Daoy (cell line): ENCODE measurements around the gene PRR12. TPM values are rescaled to one million over a fixed set of nuclear protein-coding genes. Genes with fewer than 3 reads are reported as not detected.

Experiments used
- DNase-seq: peaks from one replicate; pipeline ENCODE4 v3.0.0-alpha.2; 2015; ENCODE audit warnings: low read depth
- total RNA-seq: library from RNA; depleted of rRNA; stranded (reverse); fragments of >200 nt; shearing (Covaris generic); gene quantifications from 2 replicates; pipeline ENCODE4 v1.2.3, GENCODE V29; 2014

The PRR12 gene
- total RNA-seq, 1 experiment from 2014 or later: 2.5 TPM

DNA sequence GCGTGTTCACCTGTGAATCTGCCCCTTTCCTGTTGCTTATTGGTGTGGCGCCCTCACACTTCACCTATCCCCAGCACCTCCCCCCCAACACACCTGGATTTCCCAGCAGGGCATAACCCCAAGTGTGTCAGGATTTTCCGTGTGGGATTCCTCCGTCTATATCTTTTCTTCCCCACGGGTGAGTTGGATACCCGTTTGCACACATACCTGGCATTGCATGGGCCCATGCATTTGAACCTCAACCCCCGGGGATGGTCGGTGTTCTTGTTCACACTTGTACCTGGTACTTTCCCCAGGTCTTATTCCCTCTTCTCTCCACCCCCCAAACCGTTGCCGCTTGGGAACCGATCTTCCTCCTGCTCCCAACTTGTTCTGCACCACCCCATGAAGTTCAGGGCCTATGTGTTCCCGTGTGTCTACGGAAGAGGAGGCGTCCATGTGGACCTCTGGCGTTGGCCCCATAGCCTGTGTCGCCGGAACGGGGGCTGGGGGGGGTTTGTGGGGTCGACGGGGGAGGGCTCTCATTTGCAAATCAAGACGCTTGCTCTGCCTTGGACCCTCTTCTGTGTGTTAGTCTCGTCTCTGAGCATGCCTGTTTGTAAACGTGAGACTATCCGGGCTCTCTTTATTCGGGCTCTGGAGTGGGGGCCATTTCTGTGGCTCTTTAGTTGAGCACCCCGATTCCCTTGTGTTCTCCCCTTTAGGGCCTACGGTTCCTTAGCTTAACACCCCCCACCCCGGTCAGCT, 1.7 kb downstream of the PRR12 start:
- DNase-seq: no peak

DNA sequence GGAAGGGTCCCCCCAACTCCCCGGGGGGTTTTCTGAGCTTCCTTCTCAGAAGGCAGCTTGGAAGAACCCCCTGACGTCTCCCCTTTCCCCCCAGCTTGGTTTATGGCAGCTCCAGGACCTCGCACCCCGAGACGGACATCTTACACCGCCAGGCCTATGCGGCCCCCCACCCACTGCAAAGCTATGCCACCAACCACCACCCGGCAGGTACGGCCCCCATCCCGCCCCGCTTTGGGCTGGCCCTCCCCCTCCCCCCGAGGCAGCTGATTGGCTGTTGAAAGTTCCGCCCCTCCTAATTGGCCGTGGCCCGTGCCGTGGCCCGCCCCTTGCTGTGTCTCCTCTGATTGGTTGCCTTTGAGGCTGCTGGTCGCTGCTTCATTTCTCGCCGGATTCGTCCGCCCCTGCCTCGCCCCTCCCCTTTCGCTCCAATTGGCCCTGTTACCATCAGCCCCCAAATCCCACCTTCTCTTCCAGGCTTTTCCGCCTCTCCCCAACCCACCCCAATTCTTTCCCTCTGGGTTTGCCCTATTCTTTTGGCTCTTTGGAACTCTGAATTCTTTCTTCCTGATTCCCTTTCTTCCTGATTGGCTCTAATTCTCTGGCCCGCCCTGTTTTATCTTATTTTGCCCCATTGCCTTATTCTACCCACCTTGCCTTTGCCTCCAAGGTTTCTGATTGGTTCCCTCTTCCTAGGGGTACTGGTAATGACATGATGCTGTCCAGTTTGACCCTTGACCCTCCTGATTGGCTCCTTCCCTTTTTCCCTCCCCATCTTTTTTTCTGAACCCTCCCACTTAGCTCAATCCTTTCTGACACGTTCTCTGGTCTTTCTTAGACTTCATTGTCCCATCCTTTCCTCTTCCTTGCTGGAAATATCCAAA, 2.5 kb downstream of the PRR12 start:
- DNase-seq: peak; percentile 54

DNA sequence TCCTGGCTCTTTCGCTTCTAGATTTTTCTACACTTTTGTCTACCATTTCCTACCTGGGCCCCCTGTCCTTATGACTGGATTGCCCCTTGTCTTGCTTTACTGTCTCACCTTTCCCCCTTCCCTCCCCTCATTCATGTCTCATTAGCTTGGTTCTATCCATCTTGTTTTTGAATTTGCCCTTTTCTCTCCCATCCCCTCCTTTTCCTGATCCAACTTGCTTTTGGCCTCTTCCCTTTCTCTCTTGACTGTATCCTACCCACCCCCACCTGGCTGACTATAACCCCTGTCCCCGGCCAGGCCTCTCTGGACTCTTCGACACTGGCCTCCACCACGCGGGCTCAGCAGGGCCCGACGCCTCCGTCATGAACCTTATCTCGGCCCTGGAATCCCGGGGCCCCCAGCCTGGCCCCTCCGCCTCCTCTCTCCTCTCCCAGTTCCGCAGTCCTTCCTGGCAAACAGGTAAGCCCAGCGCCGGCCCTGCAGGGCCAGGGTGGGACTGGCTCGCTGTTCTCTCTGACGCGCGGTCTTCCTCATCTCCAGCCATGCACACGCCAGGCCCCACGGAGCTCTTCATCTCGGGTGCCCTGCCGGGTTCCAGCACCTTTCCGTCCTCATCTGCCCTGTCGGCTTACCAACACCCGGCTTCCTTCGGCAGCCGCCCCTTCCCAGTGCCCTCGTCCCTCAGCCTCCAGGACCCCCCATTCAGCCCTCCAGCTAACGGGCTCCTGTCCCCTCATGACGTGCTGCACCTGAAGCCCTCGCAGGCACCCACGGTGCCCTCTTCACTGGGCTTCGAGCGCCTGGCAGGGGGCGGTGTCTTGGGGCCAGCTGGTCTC, 3.4 kb downstream of the PRR12 start:
- no peak for DNase-seq

DNA sequence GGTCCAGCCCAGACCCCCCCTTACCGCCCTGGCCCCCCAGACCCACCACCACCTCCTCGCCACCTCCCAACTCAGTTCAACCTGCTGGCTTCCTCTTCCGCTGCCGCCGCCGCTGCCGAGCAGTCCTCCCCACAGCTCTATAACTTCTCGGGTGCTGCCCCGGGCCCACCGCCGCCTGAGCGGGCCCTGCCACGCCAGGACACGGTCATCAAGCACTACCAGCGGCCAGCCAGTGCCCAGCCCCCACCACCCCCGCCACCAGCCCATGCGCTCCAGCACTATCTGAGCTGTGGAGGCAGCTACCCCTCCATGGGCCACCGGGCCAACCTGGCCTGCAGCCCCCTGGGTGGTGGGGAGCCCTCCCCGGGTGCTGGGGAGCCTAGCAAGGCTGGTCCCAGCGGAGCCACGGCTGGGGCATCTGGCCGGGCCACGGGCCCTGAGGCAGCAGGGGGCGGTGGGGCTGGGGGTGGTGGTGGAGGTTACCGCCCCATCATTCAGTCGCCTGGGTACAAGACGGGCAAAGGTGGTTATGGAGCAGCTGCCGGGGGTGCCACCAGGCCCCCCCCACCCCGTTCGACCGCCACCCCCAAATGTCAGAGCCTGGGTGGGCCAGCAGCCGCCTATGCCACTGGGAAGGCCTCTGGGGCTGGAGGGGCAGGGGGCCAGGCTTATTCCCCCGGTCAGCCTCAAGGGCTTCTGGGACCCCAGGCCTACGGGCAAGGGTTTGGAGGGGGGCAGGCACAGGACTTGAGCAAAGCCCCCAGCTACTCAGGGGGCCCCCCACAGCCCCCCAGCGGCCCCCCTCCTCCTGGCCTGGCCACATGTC, 4.2 kb downstream of the PRR12 start:
- no peak for DNase-seq

DNA sequence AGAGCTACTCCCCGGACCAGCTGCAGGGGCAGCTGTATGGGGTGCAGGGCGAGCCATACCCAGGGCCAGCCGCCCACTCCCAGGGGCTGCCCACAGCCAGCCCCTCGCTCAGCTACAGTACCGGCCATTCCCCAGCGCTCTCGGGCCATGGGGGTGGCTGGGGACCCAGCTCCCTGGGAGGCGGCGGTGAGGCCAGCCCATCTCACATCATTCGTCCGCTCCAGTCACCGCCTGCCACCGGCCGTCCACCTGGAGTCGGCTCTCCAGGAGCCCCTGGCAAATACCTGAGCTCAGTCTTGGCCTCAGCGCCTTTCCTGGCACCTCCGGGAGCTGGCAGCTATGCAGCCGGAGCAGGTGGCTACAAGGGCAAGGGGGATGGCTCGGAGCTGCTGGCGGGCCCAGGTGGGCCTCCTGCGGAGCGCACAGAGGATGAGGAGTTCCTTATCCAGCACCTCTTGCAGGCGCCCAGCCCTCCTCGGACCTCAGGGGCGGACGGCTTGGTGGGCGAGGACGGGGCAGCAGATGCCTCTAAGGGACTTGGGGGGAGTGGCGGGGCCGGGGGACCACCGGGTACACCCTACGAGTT, 4.9 kb downstream of the PRR12 start:
- DNase-seq: no peak

DNA sequence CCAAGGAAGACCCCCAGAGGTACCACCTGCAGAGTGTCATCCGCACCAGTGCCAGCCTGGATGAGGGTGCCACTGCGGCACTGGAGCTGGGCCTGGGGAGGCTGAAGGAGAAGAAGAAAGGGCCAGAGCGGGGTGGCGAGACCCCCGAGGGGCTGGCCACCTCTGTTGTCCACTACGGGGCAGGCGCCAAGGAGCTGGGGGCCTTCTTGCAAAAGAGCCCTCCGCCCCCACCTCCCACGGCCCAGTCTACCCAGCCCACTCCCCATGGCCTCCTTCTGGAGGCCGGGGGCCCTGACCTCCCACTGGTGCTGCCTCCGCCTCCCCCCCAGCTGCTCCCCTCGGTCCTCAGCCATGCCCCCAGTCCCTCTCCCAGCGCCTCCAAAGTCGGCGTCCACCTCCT, 5.4 kb downstream of the PRR12 start:
- DNase-seq: no peak

DNA sequence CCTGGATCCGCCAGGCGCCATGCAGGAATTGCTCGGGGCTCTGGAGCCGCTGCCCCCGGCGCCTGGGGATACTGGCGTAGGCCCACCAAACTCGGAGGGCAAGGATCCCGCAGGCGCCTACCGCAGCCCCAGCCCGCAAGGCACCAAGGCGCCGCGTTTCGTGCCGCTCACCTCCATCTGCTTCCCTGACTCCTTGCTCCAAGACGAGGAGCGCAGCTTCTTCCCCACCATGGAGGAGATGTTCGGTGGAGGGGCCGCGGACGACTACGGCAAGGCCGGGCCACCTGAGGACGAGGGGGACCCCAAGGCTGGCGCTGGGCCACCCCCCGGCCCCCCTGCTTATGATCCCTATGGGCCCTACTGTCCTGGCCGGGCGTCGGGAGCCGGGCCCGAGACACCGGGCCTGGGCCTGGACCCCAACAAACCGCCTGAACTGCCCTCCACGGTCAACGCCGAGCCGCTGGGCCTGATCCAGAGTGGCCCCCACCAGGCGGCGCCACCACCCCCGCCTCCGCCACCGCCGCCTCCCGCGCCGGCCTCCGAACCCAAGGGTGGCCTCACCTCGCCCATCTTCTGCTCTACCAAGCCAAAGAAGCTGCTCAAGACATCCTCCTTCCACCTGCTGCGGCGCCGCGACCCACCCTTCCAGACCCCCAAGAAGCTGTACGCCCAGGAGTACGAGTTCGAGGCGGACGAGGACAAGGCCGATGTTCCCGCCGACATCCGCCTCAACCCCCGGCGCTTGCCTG, 6.1 kb downstream of the PRR12 start:
- no peak for DNase-seq

DNA sequence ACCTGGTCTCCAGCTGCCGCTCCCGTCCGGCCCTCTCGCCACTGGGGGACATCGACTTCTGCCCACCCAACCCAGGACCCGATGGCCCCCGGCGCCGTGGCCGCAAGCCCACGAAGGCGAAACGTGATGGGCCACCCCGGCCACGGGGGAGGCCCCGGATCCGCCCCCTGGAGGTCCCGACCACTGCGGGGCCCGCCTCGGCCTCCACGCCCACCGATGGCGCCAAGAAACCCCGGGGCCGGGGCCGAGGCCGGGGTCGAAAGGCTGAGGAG, 6.7 kb downstream of the PRR12 start:
- DNase-seq: no peak

DNA sequence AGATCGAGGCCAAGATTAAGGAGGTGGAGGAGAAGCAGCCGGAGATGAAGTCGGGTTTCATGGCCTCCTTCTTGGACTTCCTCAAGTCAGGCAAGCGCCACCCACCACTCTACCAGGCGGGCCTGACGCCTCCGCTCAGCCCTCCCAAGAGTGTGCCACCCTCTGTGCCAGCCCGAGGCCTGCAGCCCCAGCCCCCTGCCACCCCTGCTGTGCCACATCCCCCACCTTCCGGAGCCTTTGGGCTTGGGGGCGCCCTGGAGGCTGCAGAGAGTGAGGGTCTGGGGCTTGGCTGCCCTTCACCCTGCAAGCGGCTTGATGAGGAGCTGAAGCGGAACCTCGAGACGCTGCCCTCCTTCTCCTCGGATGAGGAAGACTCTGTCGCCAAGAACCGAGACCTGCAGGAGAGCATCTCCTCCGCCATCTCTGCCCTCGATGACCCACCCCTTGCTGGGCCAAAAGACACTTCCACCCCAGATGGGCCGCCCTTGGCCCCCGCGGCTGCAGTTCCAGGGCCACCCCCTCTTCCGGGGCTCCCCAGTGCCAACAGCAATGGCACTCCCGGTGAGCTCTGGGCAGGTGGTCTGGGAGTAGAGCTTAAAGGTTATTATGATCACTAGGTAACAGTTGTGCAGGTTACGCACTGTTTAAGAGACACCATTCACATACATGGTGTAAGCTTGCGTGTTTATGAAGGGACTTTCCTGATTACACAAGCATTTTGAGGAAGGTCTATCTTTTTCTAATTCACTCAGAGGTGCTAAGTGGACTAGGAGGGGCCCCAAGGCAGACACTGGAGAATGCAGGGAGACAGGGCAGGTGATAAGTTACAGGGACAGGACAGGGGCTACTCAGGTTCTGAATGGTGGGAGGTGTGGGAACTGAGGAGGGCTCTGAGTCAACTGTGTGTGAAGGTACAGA, 8.7 kb downstream of the PRR12 start:
- no peak for DNase-seq

DNA sequence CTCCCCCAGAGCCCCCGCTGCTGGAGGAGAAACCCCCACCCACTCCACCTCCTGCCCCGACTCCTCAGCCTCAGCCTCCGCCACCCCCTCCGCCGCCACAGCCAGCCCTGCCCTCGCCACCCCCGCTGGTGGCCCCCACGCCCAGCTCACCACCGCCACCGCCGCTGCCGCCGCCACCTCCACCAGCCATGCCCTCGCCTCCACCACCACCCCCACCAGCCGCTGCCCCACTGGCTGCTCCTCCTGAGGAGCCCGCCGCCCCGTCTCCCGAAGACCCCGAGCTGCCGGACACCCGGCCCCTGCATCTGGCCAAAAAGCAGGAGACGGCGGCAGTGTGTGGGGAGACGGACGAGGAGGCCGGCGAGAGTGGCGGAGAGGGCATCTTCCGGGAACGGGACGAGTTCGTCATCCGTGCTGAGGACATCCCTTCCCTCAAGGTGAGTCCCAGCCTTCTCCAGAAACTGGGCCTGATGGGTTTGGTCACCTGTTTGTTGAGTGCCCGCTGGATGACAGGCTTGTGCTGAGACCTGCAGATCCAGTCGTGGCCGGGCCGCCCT, 10.6 kb downstream of the PRR12 start:
- DNase-seq: no peak

DNA sequence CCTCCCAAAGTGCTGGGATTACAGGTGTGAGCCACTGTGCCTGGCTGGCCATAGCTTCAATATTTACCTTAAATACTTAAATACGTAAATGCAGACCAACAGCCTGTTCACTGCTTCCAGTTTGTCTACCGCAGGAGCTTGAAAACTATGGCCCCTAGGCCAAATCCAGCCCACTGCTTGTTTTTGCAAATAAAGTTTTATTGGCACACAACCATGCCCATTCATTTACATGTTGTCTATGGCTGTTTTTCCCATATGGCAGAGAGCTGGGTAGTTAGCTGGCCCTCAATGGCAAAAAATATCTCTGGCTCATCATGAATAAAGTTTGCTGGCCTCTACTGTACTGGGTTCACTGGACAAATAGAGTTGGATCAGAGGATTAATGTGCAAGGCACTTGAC, 11.8 kb downstream of the PRR12 start:
- no peak for DNase-seq

DNA sequence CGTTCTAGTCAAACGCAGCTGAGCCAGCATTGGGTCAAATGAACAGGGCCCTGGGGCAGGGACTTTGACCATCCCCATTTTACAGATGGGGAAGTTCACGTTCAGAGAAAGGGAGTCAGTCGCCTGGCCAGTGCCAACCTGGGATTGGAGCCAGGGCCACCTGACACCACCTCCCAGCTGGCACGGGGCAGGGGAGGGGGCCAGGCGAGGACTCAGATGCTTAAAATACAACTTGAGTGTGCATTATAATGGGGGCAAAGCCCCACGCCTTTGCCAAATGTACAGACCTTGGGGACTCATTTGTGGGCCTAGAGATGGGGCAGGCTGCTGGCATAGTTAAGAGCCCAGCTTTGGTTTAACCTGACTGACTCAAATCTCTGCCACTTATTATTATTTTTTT, 14.6 kb downstream of the PRR12 start:
- no peak for DNase-seq

DNA sequence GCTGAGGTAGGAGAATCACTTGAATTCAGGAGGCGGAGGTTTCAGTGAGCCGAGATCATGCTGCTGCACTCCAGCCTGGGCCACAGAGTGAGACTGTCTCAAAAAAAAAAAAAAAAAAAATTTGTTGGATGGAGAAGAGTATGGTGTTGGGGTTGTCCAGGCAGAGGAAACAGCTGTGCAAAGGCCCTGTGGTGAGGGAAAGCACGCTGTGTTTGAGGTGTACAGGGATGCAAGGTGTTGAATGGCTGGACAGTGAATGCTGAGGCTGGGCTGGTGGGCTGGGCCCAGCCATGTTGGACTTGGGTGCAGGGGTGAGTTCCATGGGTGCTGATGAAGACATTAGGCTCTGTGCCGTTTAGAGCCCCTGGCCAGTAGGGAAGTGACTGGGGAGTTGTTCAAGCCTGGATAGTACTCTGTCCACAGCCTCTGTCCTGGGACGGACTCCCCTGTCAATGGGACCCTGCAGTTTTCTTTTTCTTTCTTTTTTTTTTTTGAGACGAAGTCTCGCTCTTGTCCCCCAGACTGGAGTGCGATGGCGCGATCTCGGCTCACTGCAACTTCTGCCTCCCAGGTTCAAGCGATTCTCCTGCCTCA, 18.6 kb downstream of the PRR12 start:
- no peak for DNase-seq

DNA sequence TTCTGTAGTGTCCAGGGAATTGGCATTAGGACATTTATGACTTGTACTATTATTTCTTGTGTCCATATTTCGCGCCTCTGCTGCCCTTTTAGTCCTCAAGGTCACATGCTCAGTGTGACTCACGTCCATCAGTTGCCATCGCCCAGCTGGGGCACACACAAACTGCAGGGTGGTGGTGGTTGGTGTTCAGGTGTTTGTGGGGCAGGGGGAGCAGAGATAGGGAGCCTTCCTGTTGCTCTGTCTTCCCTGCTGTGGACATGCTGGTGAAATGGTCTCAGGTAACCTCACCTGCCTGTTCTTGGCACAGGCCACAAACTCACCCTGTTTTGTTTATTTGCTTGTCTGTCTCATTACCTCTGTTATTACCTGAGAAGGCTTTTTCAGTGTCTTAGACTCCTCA, 22.4 kb downstream of the PRR12 start:
- DNase-seq: peak; percentile 62

DNA sequence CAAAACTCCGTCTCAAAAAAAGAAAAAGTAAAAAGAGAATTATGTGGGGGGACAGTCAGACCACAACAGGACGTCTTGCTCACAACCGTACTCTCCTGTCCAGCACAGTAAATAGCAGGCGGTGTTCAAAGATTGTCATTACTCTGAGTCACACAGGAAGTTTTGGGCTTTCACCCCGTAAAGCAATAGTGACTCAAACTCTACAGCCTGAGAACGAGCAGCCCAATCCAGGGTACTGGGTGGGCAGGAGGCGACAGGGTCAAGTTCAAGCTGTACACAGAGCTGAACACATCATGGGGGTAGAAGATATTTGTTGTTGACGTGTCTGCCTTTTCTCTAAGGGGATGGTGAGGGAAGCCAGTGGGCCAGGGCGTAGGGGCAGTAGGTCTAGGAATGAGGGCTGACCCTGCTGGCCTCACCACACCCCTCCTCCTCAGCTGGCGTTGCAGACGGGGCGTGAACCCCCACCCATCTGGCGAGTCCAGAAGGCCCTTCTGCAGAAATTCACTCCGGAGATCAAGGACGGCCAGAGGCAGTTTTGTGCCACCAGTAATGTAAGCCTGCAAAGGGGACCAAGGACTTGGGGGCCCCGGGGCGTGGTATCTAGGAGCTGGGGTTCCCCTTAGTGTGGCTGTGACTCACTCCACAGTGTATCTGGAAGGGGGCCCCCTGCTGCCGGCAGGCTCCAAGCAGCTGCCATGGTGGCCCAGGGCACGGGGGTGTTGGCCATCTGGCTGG, 23.3 kb downstream of the PRR12 start:
- DNase-seq: peak; percentile 91

DNA sequence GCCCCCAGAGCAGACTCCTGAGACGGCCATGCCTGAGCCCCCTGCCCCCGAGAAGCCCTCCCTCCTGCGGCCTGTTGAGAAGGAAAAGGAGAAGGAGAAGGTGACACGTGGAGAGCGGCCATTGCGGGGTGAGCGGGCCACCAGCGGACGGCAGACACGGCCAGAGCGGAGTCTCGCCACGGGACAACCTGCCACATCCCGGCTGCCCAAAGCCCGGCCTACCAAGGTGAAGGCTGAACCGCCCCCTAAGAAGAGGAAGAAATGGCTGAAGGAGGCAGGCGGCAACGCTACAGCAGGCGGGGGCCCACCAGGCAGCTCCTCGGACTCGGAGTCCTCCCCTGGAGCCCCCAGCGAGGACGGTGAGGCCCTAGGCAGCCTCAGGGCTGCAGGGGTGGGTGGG, 24.9 kb downstream of the PRR12 start:
- DNase-seq: no peak

DNA sequence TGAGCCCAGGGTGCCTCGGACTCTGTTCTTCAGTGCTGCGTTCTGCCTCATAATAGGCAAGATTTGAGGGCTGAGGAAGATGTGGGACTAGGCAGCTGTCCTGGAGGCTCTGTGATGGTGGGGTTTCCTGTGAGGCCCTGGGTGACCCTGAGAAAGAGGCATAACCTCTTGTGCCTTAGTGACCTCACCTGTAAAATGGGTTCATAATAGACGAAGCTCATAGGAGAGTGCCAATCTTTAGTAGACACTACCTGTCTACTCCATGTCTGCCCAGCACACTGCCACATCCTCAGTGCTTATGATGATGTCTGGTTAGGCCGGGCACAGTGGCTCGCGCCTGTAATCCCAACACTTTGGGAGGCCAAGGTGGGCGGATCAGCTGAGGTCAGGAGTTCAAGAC, 25.6 kb downstream of the PRR12 start:
- DNase-seq: no peak

DNA sequence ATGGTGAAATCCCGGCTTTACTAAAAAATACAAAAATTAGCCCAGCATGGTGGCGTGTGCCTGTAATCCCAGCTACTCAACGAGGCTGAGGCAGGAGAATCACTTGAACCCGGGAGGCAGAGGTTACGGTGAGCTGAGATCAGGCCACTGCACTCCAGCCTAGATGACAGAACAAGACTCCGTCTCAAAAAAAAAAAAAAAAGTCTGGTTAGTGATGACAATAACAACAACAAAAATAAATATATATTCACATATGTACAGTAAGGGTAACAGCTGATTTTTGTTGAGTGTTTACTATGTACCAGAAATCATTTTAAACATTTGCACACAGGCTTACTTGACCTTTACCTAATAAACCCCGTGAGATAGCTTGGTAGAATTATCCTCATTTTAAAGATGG, 26.0 kb downstream of the PRR12 start:
- DNase-seq: no peak
